ENCODE measurements around the gene CHST15.
A peak's percentile ranks its signal among the peaks of the same experiment; 100 is the strongest.

The CHST15 gene

DNA sequence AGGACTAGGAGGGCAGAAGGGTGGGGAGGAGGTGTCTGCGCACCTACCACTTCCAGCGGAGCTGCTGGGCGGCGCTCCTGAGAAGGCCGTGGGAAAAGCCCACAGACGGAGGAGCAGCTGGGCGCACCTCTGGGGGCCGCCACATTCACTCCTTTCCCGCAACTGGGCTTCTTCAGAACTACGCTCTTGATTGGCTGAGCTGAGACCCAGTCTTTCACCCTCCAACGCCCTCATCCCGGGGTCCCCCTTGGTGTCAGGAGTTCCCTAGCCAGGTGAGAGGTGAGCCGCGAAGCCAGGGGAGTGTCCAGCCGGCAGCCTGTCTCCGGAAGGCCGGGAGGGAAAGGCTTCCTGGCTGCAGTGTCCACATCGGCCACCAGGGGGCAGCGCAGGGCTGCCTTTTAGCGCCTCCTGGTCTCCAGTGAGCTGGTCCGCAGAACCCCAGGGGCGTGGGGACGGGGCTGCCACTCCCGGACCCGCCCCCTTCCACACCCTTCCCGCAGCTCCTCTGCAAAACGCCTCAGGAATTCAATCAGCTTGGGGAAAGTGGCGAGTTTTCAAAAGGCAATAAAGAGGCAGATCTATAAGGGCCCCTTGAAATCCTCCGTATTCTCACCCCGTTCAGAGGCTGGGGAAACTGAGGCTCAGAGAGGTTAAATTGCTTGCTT is 98.8 kb downstream of the CHST15 start:
- DNase-seq: peak; percentile 65

GRCh38 chr10:123993534-123994416 is 99.6 kb downstream of the CHST15 start:
- DNase-seq: no peak

DNA sequence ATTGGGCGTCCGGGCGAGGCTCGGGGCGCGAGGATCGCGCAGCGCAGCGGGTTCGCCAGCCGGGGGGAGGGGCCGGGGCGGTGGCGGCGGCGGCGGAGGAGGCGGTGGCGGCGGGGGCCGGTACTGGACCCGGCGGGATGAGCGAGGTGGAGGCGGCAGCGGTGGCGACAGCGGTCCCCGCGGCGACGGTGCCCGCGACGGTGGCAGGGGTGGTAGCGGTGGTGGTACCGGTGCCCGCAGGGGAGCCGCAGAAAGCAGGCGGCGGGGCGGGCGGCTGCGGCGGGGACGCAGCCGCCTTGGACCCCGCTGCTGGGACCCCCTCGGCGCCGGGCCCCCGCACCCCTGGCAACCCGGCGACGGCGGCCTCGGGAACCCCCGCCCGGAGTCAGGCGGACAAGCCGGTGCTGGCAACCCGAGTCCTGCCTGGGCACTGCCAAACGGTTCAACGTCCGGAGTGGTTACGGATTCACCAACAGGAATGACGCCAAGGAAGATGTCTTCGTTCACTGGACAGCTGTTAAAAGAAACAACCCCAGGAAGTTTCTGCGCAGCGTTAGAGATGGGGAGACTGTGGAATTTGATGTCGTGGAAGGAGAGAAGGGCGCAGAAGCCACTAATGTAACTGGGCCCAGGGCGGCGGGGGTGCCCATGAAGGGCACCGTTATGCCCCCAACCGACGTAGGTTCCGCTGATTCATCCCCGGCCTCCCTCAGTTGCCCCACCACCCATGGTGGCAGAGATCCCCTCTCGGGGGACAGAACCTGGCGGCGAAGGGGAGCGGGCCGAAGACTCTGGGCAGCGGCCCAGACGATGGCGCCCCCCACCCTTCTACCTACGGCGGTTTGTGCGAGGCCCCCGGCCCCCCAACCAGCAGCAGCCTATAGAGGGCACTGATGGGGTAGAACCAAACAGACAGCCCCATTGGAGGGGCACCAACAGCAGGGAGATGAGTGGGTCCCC is 101.5 kb downstream of the CHST15 start:
- no peak for DNase-seq

DNA sequence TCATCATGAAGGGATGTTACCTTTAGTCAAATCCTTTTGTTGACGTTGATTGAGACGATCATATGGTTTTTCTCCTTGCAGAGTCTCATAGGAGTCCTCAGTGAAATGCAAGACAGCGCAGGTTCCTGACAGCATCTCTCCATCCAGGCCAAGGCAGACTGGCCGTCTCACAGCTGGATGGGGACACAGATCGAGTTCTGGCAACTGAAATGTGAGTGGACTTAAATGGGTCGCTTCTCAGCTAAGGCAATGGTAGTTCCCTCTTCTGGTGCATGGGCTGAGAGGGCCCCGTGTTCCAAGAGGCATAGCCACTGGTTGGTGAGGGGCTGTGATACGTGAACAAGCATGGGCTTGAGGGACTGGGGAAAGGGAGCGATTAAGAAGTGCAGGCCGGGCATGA is 102.5 kb downstream of the CHST15 start:
- no peak for DNase-seq

GRCh38 chr10:123988694-123989093 is 104.7 kb downstream of the CHST15 start:
- no peak for DNase-seq

- DNase-seq: no peak
Measured at GRCh38 chr10:123986736-123987135, 106.7 kb downstream of the CHST15 start.

GRCh38 chr10:123974406-123974805 is 119.0 kb downstream of the CHST15 start:
- no peak for DNase-seq

DNA sequence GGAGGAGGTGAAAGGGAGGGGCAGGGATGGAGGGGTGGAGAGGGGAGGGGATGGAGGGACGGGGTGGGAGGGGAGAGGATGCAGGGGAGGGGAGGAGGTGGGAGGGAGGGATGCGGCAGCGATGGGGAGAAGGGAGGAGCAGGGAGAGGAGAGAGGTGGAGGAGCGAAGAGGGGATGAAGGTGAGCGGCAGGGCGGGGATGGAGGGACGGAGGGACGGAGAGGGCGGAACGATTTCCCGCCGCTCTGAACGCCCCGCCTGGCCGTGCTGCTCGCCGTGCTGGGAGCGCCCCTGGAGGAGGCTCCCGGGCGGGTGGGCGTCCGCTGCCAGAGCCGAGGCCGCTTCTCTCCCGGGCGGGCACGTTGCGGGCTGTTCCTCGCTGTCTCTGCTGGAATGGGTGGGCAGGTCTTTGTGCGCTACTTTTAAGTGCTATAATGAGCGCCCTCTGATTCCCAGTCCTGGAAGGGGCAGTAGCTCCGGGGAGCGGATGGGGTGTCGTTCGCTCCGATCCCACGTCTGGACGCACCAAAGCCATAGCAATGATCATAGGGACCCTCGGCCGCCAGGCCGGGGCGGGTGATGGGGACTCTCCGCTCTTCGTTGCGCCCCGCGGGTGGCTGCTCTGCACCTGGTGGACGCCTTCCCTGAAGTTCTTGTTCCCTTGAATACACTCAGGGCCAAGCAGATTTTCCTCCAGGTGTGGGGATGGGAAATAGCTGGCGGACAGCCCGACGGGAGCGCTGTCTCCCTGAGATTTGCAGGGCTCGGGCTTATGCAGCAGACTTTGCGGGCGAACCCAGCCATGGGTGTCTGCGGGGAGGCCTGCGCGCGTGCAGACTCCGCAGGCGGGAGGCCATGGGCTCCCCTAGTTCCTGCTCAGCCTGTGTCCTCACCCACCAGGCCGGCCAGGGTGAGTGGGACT is 120.7 kb downstream of the CHST15 start:
- DNase-seq: no peak

DNA sequence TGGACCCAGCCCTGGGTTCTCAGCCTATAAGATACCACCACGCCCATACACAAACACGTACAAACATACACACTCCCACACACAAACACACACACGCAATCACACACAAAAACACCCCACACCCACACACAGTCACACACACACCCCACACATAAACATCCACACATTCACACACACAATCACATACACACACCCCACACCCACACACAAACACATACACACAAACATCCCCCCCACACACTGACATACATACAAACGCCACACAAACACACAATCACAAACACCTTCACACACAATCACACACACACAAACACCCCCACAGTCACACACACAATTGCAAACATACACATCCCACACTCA is 122.5 kb downstream of the CHST15 start:
- DNase-seq: no peak

DNA sequence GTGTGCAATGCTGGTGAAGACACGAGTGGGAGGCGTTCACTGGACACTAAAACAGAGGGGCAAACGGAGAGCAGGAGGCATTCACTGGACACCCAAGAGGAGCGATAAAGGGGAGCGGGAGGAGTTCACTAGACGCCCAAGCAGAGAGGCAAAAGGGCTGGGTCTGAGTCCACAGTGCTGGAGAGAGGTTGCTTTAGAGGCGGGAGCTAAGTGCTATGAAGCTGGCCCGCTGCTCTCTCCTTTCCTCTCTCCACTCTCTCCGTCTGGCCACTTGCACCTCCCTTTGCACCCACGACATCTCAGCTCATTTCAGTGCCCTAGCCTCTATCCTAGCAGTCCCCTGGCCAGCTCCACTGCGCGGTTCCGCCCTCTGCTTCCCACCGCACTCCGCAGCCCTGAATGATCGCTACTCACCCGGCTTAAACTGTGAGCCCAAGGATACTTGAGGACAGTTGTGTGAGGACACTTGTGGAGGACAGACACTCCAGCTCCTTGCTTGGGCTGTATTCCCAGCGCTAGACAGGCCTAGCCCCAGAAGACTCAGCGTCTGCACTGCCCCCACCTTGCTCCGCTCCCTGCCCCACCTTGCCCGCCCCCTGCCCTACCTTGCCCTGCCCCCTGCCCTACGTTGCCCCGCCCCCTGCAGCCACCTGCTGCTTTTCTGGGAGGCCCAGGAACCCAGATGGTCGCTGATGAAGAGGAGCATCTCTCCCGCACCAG is 123.0 kb downstream of the CHST15 start:
- no peak for DNase-seq

DNA sequence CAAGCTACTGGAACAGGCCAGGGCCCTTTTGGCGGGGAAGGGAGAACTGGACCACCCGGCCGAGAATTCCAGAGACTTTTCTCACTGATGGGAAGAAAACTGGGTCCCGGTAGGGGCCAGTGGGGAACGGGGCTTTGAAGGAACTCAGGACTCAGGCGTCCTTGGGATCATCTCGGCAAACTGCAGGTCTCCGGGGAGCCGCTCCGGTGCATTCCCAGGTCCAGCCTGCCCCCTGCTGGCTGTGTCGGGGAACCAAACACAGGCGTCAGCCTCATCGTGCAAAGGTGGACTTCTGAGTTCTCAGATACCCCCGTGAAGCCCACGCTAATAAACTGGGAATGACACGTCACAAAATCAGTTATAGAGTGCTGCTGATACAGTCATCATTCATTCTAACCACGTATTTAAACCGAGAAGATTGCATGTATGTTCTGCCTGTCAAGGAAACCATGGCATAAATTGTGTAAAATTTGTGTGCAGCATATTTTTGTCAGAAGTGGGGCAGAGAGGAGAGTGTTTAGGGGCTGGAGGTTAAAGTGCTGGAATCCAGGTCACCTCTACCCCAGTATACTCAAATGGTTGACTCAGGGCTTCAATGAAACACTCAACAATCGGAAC is 125.7 kb downstream of the CHST15 start:
- DNase-seq: peak; percentile 8

DNA sequence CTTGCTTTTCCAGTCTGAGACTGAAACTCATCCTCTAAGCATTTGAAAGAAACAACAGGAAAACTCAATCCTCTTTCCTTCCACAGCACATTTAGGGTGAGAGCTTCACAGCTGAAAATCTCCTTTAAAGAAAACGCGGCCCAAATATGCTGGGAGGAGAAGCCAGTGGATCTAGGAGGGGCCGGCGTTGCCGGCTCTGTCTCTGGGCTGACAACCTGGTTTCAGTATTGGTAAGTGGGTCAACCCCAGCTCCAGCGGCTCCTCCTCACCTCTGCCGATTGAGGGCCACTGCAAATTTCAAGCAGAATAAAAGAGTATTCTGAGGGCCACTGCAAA is 126.5 kb downstream of the CHST15 start:
- no peak for DNase-seq

GRCh38 chr10:123965973-123966895 is 127.2 kb downstream of the CHST15 start:
- DNase-seq: no peak

DNA sequence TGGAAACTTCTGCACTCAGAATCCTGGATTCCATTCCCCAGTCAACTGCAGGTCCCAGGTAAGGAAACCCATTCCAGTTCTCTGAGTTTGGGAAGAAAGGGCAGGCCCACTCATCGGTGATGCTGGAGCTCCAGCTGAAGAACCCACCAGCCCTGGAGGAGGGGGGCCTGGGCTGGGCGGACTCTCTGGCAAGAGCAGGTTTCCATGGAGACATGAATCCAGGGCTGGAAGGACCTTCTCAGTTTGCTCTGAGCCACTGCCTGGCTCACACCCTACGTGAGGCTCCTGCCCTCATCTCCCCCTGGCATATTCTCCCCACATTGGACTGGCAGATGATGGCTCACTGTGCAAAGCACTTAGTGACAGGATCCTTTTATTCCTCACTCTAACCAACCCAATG is 128.4 kb downstream of the CHST15 start:
- no peak for DNase-seq

GRCh38 chr10:123962756-123963530 is 130.5 kb downstream of the CHST15 start:
- no peak for DNase-seq

- no peak for DNase-seq
Measured at GRCh38 chr10:123958241-123958640, 135.2 kb downstream of the CHST15 start.

All from CD4-positive, alpha-beta T cell treated with Interleukin-4 for 4 hours (primary cell).